ENCODE data around the gene FAM241A.

DNA sequence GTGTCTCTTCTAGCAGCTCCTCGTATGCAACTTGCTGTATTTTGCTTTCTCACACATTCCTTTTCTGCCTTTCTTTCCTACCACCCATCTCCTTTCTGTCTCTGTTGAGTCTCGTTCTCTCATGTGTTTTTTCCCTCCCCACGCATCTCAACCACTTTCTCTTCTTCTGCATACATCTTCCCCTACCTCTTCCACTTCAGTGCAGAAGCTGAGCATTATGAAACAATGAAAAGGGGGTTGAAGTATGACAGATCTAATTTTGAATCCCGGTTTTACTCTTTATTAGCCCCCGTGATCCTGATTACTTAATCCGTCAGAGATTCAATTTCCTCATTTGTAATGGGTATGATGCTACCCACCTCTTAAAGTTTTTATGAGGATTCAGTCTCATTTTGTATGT lies 7.3 kb downstream of the FAM241A start:
- TF ChIP-seq, protein P1, sequence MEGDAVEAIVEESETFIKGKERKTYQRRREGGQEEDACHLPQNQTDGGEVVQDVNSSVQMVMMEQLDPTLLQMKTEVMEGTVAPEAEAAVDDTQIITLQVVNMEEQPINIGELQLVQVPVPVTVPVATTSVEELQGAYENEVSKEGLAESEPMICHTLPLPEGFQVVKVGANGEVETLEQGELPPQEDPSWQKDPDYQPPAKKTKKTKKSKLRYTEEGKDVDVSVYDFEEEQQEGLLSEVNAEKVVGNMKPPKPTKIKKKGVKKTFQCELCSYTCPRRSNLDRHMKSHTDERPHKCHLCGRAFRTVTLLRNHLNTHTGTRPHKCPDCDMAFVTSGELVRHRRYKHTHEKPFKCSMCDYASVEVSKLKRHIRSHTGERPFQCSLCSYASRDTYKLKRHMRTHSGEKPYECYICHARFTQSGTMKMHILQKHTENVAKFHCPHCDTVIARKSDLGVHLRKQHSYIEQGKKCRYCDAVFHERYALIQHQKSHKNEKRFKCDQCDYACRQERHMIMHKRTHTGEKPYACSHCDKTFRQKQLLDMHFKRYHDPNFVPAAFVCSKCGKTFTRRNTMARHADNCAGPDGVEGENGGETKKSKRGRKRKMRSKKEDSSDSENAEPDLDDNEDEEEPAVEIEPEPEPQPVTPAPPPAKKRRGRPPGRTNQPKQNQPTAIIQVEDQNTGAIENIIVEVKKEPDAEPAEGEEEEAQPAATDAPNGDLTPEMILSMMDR (IDR thresholded peaks at IDR 0.05) = no peak
- TF ChIP-seq POLR2A (IDR thresholded peaks at IDR 0.05) = no peak

Measured in gastroesophageal sphincter (tissue), 3 donors.